ENCODE results near the gene IQCE. TPM values are rescaled to one million over a fixed set of nuclear protein-coding genes. Genes with fewer than 3 reads are reported as not detected.
"Not testable (repeated sequence)": the region's sequence is repeated elsewhere in the genome, so short reads cannot be mapped to it uniquely, and the experiment has no call there.

Gene IQCE
- total RNA-seq, 2 experiments from 2014 or later, result 8.5 to 10.7 TPM

GRCh38 chr7:2607122-2607922, 48.5 kb downstream of the IQCE start:
- ChIA-PET POLR2A (no interaction called here), CTCF (interaction anchor here (0.8 kb wide), 1 partner anchor 103 kb away, joined by 3 read pairs; no protein-coding TSS in a partner anchor)
- DNase-seq, result no peak
- H3K9me3 Mint-ChIP-seq, result no peaks in the 10 kb centered on the region
- no peak overlapping the region for H3K27ac Mint-ChIP-seq
- no peaks in the 10 kb centered on the region for H3K36me3 Mint-ChIP-seq
- peaks cover 5% of the 10 kb centered on the region for H3K4me1 Mint-ChIP-seq (ENCODE audit: low read depth)
- intact Hi-C loops (cut with micrococcal nuclease), result no loop called here
- H3K27me3 Mint-ChIP-seq, result no peaks in the 10 kb centered on the region
- H3K4me3 Mint-ChIP-seq, result no peak overlapping the region

- H3K27me3 Mint-ChIP-seq, result no peaks in the 10 kb centered on the region
- intact Hi-C loops (cut with micrococcal nuclease), result no loop called here
- no peak for DNase-seq
- peaks cover 5% of the 10 kb centered on the region for H3K4me1 Mint-ChIP-seq (ENCODE audit: low read depth)
- H3K4me3 Mint-ChIP-seq, result no peak overlapping the region
- no peak overlapping the region for H3K27ac Mint-ChIP-seq
- H3K36me3 Mint-ChIP-seq, result no peaks in the 10 kb centered on the region
- H3K9me3 Mint-ChIP-seq, result no peaks in the 10 kb centered on the region
- ChIA-PET POLR2A (no interaction called here), CTCF (interaction anchor here (0.7 to 1.7 kb wide), 9 partner anchors 11 to 139 kb away, joined by 3 to 5 read pairs (median 4); no protein-coding TSS in a partner anchor)
Measured at GRCh38 chr7:2607923-2608904, 49.4 kb downstream of the IQCE start.

- ChIA-PET CTCF (interaction anchor here (0.7 to 1.7 kb wide), 7 partner anchors 10 to 140 kb away, joined by 3 to 5 read pairs (median 4); no protein-coding TSS in a partner anchor), POLR2A (no interaction called here)
- H3K4me1 Mint-ChIP-seq (ENCODE audit: low read depth), result peaks cover 5% of the 10 kb centered on the region
- no peaks in the 10 kb centered on the region for H3K36me3 Mint-ChIP-seq
- H3K27me3 Mint-ChIP-seq, result no peaks in the 10 kb centered on the region
- H3K4me3 Mint-ChIP-seq, result no peak overlapping the region
- H3K27ac Mint-ChIP-seq, result no peak overlapping the region
- H3K9me3 Mint-ChIP-seq, result no peaks in the 10 kb centered on the region
- DNase-seq, result peak; percentile 22
- intact Hi-C loops (cut with micrococcal nuclease), result no loop called here
Measured at GRCh38 chr7:2608921-2609411, 50.2 kb downstream of the IQCE start.

GRCh38 chr7:2609646-2610045, 50.9 kb downstream of the IQCE start:
- H3K9me3 Mint-ChIP-seq; DNase-seq; H3K27ac Mint-ChIP-seq; H3K4me1 Mint-ChIP-seq (ENCODE audit: low read depth); H3K4me3 Mint-ChIP-seq; intact Hi-C loops (cut with micrococcal nuclease); POLR2A ChIA-PET; H3K36me3 Mint-ChIP-seq; H3K27me3 Mint-ChIP-seq: not testable (repeated sequence)
- CTCF ChIA-PET, result interaction anchor here (1.7 kb wide), 1 partner anchor 61 kb away, joined by 5 read pairs; no protein-coding TSS in a partner anchor

- H3K4me1 Mint-ChIP-seq (ENCODE audit: low read depth), result peaks cover 5% of the 10 kb centered on the region
- POLR2A ChIA-PET, result no interaction called here
- no peaks in the 10 kb centered on the region for H3K27me3 Mint-ChIP-seq
- no peaks in the 10 kb centered on the region for H3K9me3 Mint-ChIP-seq
- no peak for DNase-seq
- intact Hi-C loops (cut with micrococcal nuclease), result no loop called here
- no peak overlapping the region for H3K27ac Mint-ChIP-seq
- CTCF ChIA-PET, result no interaction called here
- no peaks in the 10 kb centered on the region for H3K36me3 Mint-ChIP-seq
- no peak overlapping the region for H3K4me3 Mint-ChIP-seq
Measured at GRCh38 chr7:2610466-2610865, 51.7 kb downstream of the IQCE start.

- no peaks in the 10 kb centered on the region for H3K27me3 Mint-ChIP-seq
- H3K4me3 Mint-ChIP-seq, result no peak overlapping the region
- H3K9me3 Mint-ChIP-seq, result no peaks in the 10 kb centered on the region
- H3K36me3 Mint-ChIP-seq, result no peaks in the 10 kb centered on the region
- no peak overlapping the region for H3K27ac Mint-ChIP-seq
- DNase-seq, result no peak
- ChIA-PET POLR2A (no interaction called here), CTCF (no interaction called here)
- intact Hi-C loops (cut with micrococcal nuclease), result no loop called here
- peaks cover 5% of the 10 kb centered on the region for H3K4me1 Mint-ChIP-seq (ENCODE audit: low read depth)
Measured at GRCh38 chr7:2610898-2611297, 52.1 kb downstream of the IQCE start.

GRCh38 chr7:2611401-2611800, 52.6 kb downstream of the IQCE start:
- CTCF ChIA-PET, result no interaction called here
- intact Hi-C loops (cut with micrococcal nuclease), result no loop called here
- H3K27me3 Mint-ChIP-seq, result no peaks in the 10 kb centered on the region
- H3K27ac Mint-ChIP-seq, result no peak overlapping the region
- no peak overlapping the region for H3K4me3 Mint-ChIP-seq
- no peak for DNase-seq
- H3K36me3 Mint-ChIP-seq, result no peaks in the 10 kb centered on the region
- POLR2A ChIA-PET, result no interaction called here
- peaks cover 5% of the 10 kb centered on the region for H3K4me1 Mint-ChIP-seq (ENCODE audit: low read depth)
- no peaks in the 10 kb centered on the region for H3K9me3 Mint-ChIP-seq

- Mint-ChIP-seq H3K27me3 (no peaks in the 10 kb centered on the region), H3K9me3 (no peaks in the 10 kb centered on the region), H3K4me3 (no peak overlapping the region), H3K36me3 (no peaks in the 10 kb centered on the region), H3K4me1 (ENCODE audit: low read depth) (peaks cover 5% of the 10 kb centered on the region), H3K27ac (no peak overlapping the region)
- ChIA-PET POLR2A (no interaction called here), CTCF (interaction anchor here (0.6 kb wide), 1 partner anchor 69 kb away, joined by 3 read pairs; no protein-coding TSS in a partner anchor)
- no peak for DNase-seq
- intact Hi-C loops (cut with micrococcal nuclease), result no loop called here
Measured at GRCh38 chr7:2611922-2612321, 53.1 kb downstream of the IQCE start.

GRCh38 chr7:2612445-2613097, 53.8 kb downstream of the IQCE start:
- ChIA-PET POLR2A (no interaction called here), CTCF (interaction anchor here (0.6 kb wide), 1 partner anchor 68 kb away, joined by 3 read pairs; no protein-coding TSS in a partner anchor)
- H3K27me3 Mint-ChIP-seq, result peaks cover 2% of the 10 kb centered on the region
- no peaks in the 10 kb centered on the region for H3K36me3 Mint-ChIP-seq
- intact Hi-C loops (cut with micrococcal nuclease), result no loop called here
- H3K9me3 Mint-ChIP-seq, result no peaks in the 10 kb centered on the region
- H3K4me3 Mint-ChIP-seq, result no peak overlapping the region
- no peak overlapping the region for H3K27ac Mint-ChIP-seq
- DNase-seq, result no peak
- peaks cover 5% of the 10 kb centered on the region for H3K4me1 Mint-ChIP-seq (ENCODE audit: low read depth)

- no peak for DNase-seq
- Mint-ChIP-seq H3K4me1 (ENCODE audit: low read depth) (peaks cover 5% of the 10 kb centered on the region), H3K4me3 (no peak overlapping the region), H3K36me3 (no peaks in the 10 kb centered on the region), H3K9me3 (no peaks in the 10 kb centered on the region), H3K27me3 (peaks cover 8% of the 10 kb centered on the region), H3K27ac (no peak overlapping the region)
- POLR2A ChIA-PET, result no interaction called here
- intact Hi-C loops (cut with micrococcal nuclease), result no loop called here
- CTCF ChIA-PET, result no interaction called here
Measured at GRCh38 chr7:2613098-2613930, 54.5 kb downstream of the IQCE start.

- no peaks in the 10 kb centered on the region for H3K36me3 Mint-ChIP-seq
- H3K4me3 Mint-ChIP-seq, result no peak overlapping the region
- intact Hi-C loops (cut with micrococcal nuclease), result no loop called here
- no peak overlapping the region for H3K27ac Mint-ChIP-seq
- no peaks in the 10 kb centered on the region for H3K9me3 Mint-ChIP-seq
- DNase-seq, result no peak
- ChIA-PET CTCF (no interaction called here), POLR2A (no interaction called here)
- H3K27me3 Mint-ChIP-seq, result peaks cover 8% of the 10 kb centered on the region
- H3K4me1 Mint-ChIP-seq (ENCODE audit: low read depth), result peaks cover under 1% of the 10 kb centered on the region
Measured at GRCh38 chr7:2613931-2614600, 55.3 kb downstream of the IQCE start.
